Nephron (organoid): Measurements from ENCODE around the gene MRPL2.
"Not testable (repeated sequence)": the region's sequence is repeated elsewhere in the genome, so short reads cannot be mapped to it uniquely, and the experiment has no call there.

Source experiments
- H3K27ac Mint-ChIP-seq, 3 experiments: 2 replicates each; pipeline ENCODE4 v1.8.0; 2020; ENCODE audit warnings: mixed read lengths in 3 of 3, mild to moderate bottlenecking in 2 of 3, moderate library complexity in 1 of 3
- H3K27me3 Mint-ChIP-seq: 2 replicates; pipeline ENCODE4 v1.8.0; 2021; ENCODE audit warnings: low read depth, mild to moderate bottlenecking, moderate library complexity, mixed read lengths
- H3K36me3 Mint-ChIP-seq: 2 replicates; pipeline ENCODE4 v1.8.0; 2020; ENCODE audit warnings: low read depth, mixed read lengths
- H3K4me1 Mint-ChIP-seq: 2 replicates; pipeline ENCODE4 v1.8.0; 2020; ENCODE audit warnings: mixed read lengths
- H3K4me3 Mint-ChIP-seq, 3 experiments: 2 replicates each; pipeline ENCODE4 v1.8.0; 2020; ENCODE audit warnings: mild to moderate bottlenecking in 3 of 3, mixed read lengths in 3 of 3, moderate library complexity in 2 of 3
- H3K9me3 Mint-ChIP-seq: 2 replicates; pipeline ENCODE4 v1.8.0; 2020; ENCODE audit warnings: mixed read lengths
- CTCF ChIP-seq, 3 experiments: fragments of 200-600 bp; sonication (generic); IDR thresholded peaks; one replicate each; pipeline ENCODE4 v1.5.0; 2021; ENCODE audit warnings: antibody characterized with exemption in 3 of 3; ENCODE audit not compliant: unreplicated experiment in 3 of 3

Gene MRPL2

GRCh38 chr6:43043310-43043709 lies 15.9 kb downstream of the MRPL2 start:
- Mint-ChIP-seq H3K4me3 (no peak overlapping the region), H3K27me3 (no peaks in the 10 kb centered on the region), H3K9me3 (no peaks in the 10 kb centered on the region), H3K36me3 (peaks cover 67% of the 10 kb centered on the region), H3K4me1 (no peaks in the 10 kb centered on the region), H3K27ac (no peak overlapping the region)
- no peak for TF ChIP-seq CTCF (IDR thresholded peaks at IDR 0.05; ENCODE audit: unreplicated experiment in 3 of 3)

- H3K9me3 Mint-ChIP-seq, H3K27ac Mint-ChIP-seq, H3K4me3 Mint-ChIP-seq, H3K4me1 Mint-ChIP-seq, H3K27me3 Mint-ChIP-seq: not testable (repeated sequence)
- peaks cover 72% of the 10 kb centered on the region for H3K36me3 Mint-ChIP-seq
Observed at GRCh38 chr6:43041475-43041874, 17.8 kb downstream of the MRPL2 start.

GRCh38 chr6:43040542-43041257 lies 18.5 kb downstream of the MRPL2 start:
- Mint-ChIP-seq H3K27ac (no peak overlapping the region), H3K4me3 (no peak overlapping the region), H3K4me1 (no peaks in the 10 kb centered on the region), H3K27me3 (no peaks in the 10 kb centered on the region), H3K9me3 (no peaks in the 10 kb centered on the region), H3K36me3 (peaks cover 68% of the 10 kb centered on the region)
- no peak for TF ChIP-seq CTCF (IDR thresholded peaks at IDR 0.05; ENCODE audit: unreplicated experiment in 3 of 3)

- H3K36me3 Mint-ChIP-seq, result peaks cover 75% of the 10 kb centered on the region
- no peaks in the 10 kb centered on the region for H3K4me1 Mint-ChIP-seq
- H3K27ac Mint-ChIP-seq, result no peak overlapping the region
- H3K27me3 Mint-ChIP-seq, result no peaks in the 10 kb centered on the region
- H3K9me3 Mint-ChIP-seq, result no peaks in the 10 kb centered on the region
- no peak overlapping the region for H3K4me3 Mint-ChIP-seq
- no peak for TF ChIP-seq CTCF (IDR thresholded peaks at IDR 0.05; ENCODE audit: unreplicated experiment in 3 of 3)
Observed at GRCh38 chr6:43038727-43039126, 20.5 kb downstream of the MRPL2 start.

GRCh38 chr6:43037706-43038105 lies 21.5 kb downstream of the MRPL2 start:
- Mint-ChIP-seq H3K27ac (no peak overlapping the region), H3K4me1 (no peaks in the 10 kb centered on the region), H3K9me3 (no peaks in the 10 kb centered on the region), H3K27me3 (no peaks in the 10 kb centered on the region), H3K36me3 (peaks cover 78% of the 10 kb centered on the region), H3K4me3 (no peak overlapping the region)
- TF ChIP-seq CTCF (IDR thresholded peaks at IDR 0.05; ENCODE audit: unreplicated experiment in 3 of 3), result no peak

- no peak for TF ChIP-seq CTCF (IDR thresholded peaks at IDR 0.05; ENCODE audit: unreplicated experiment in 3 of 3)
- Mint-ChIP-seq H3K27me3 (no peaks in the 10 kb centered on the region), H3K4me3 (no peak overlapping the region), H3K4me1 (no peaks in the 10 kb centered on the region), H3K36me3 (peaks cover 73% of the 10 kb centered on the region), H3K27ac (no peak overlapping the region), H3K9me3 (no peaks in the 10 kb centered on the region)
Observed at GRCh38 chr6:43037197-43037596, 22.0 kb downstream of the MRPL2 start.
